ENCODE measurements around the gene LRRC7. TPM values are rescaled to one million over a fixed set of nuclear protein-coding genes. Genes with fewer than 3 reads are reported as not detected.

LRRC7 gene
- total and polyA plus RNA-seq, 2 experiments from 2014 or later = 1.2 TPM; not detected in 1

GRCh38 chr1:69737527-69738185 is 169.9 kb downstream of the LRRC7 start:
- Mint-ChIP-seq H3K4me3 (no peak overlapping the region), H3K4me1 (peaks cover 13% of the 10 kb centered on the region), H3K27ac (no peak overlapping the region), H3K27me3 (ENCODE audit: insufficient read depth, low read depth, poor library complexity) (peaks cover 1% of the 10 kb centered on the region), H3K9me3 (peaks cover 14% of the 10 kb centered on the region; the same call in 2 of the 3 replicates), H3K36me3 (ENCODE audit: low read depth) (peaks cover 11% of the 10 kb centered on the region; the same call in 2 of the 3 replicates)
- no peaks in the 10 kb centered on the region for H3K79me2 ChIP-seq (replicated peaks; ENCODE audit: insufficient read depth)
- H3K4me3 ChIP-seq = no peak overlapping the region
- H3K4me1 ChIP-seq (ENCODE audit: insufficient read depth) = peaks cover 9% of the 10 kb centered on the region
- DNase-seq (ENCODE audit: low spot score) (peak; percentile 84), ATAC-seq (peak; percentile 91)
- TF ChIP-seq CTCF (conservative IDR thresholded peaks at IDR 0.05; ENCODE audit: low read depth in 2 of 2) (peak; percentile 91), ZNF462 (CRISPR knock-in tag; IDR thresholded peaks at IDR 0.05) (no peak)
- H2AFZ ChIP-seq = no peak overlapping the region
- no peaks in the 10 kb centered on the region for H4K20me1 ChIP-seq (replicated peaks; ENCODE audit: insufficient read depth)
- no peaks in the 10 kb centered on the region for H3K36me3 ChIP-seq (ENCODE audit: insufficient read depth)
- no peak overlapping the region for H3K4me2 ChIP-seq
- H3F3A ChIP-seq (replicated peaks; ENCODE audit: low read depth) = no peaks in the 10 kb centered on the region
- H3K27me3 ChIP-seq (ENCODE audit: insufficient read depth) = no peaks in the 10 kb centered on the region
- no peak overlapping the region for H3K27ac ChIP-seq (ENCODE audit: low read depth)
- H3K9me2 ChIP-seq (ENCODE audit: insufficient read depth) = no peaks in the 10 kb centered on the region
